ENCODE results near the gene WRAP53. TPM values are rescaled to one million over a fixed set of nuclear protein-coding genes. Genes with fewer than 3 reads are reported as not detected.

The WRAP53 gene
- total RNA-seq, 1 donor from 2014 or later, result 17.1 TPM

DNA sequence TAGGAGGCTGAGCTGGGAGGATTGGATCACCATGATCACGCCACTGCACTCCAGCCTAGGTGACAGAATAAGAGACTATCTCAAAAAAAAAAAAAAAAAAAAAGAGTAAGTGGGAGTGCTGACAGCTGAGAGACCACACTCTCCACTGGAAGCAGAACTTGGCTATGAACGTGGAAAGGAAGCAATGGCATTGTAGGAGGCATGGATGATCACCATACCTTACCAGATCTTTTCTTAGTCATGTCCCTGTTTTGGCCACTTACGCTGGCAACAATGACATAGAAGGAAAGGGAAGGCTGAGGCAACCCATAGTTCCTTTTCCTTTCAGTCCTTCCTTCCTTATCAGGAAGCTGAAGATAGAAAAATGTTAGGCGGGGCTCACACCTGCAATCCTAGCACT is 41.3 kb upstream of the WRAP53 start:
- no peak overlapping the region for H3K4me3 Mint-ChIP-seq
- no peak for ATAC-seq (ENCODE audit: low read depth)
- DNase-seq, result no peak
- H3K27ac Mint-ChIP-seq, result no peak overlapping the region
- POLR2A ChIA-PET, result no interaction called here
- no peaks in the 10 kb centered on the region for H3K36me3 Mint-ChIP-seq (ENCODE audit: low read depth)
- H3K27me3 Mint-ChIP-seq, result peaks cover 37% of the 10 kb centered on the region
- TF ChIP-seq, protein P1, sequence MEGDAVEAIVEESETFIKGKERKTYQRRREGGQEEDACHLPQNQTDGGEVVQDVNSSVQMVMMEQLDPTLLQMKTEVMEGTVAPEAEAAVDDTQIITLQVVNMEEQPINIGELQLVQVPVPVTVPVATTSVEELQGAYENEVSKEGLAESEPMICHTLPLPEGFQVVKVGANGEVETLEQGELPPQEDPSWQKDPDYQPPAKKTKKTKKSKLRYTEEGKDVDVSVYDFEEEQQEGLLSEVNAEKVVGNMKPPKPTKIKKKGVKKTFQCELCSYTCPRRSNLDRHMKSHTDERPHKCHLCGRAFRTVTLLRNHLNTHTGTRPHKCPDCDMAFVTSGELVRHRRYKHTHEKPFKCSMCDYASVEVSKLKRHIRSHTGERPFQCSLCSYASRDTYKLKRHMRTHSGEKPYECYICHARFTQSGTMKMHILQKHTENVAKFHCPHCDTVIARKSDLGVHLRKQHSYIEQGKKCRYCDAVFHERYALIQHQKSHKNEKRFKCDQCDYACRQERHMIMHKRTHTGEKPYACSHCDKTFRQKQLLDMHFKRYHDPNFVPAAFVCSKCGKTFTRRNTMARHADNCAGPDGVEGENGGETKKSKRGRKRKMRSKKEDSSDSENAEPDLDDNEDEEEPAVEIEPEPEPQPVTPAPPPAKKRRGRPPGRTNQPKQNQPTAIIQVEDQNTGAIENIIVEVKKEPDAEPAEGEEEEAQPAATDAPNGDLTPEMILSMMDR (IDR thresholded peaks at IDR 0.05), result no peak
- H3K4me1 Mint-ChIP-seq, result peaks cover 23% of the 10 kb centered on the region
- intact Hi-C loops (cut with micrococcal nuclease), result no loop called here
- CTCF ChIA-PET, result no interaction called here
- no peaks in the 10 kb centered on the region for H3K9me3 Mint-ChIP-seq

DNA sequence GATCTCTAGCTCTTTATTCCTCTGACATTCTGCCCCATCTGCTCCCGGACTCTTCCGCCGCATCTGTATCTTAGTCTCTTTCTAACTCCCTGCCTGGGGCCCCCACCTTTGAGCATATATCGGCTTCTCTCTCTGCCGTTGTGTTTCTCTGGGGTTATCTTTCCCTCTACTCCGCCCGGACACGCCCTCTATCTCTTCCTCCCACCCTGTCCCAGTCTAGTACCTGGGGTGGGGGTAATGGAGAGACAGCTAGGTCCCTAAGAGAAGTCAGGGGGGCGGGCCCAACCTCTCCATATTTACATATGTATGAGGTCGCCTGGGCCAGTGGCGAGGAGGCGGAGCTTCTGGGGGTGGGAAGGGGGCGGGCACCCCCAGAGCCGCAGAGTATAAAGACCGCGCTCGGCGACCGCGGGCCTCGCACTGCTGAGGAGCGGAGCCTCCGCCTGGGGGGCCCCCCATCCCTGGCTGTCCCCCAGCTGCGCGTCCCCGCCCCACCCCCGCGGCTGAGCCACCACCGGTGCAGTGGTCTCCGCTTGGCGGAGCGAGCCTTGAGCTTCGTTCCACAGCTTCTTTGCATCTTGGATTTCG is 37.7 kb upstream of the WRAP53 start, which contains the start of gene ATP1B2:
Gene ATP1B2, plus strand, starts transcription at position 418 of the 588 bp plus-strand sequence. CDS start 593 bp downstream, outside the sequence.
- intact Hi-C loops (cut with micrococcal nuclease), result loop anchor here (1.0 kb wide), 2 partner anchors 35 to 37 kb away; partner anchors contain the start of gene TP53
- Mint-ChIP-seq H3K27ac (no peak within 1 kb of the TSS), H3K36me3 (ENCODE audit: low read depth) (no peaks in the 10 kb centered on the region), H3K9me3 (no peaks in the 10 kb centered on the region), H3K27me3 (peaks cover 42% of the 10 kb centered on the region), H3K4me3 (peak within 1 kb of the TSS; percentile 84), H3K4me1 (peaks cover 23% of the 10 kb centered on the region)
- POLR2A ChIA-PET, result interaction anchor here (0.6 to 2.2 kb wide), 13 partner anchors 9 to 647 kb away, joined by 3 to 46 read pairs (median 3); partner anchors contain the start of genes FXR2, MPDU1, SAT2 and SHBG
- TF ChIP-seq, protein P1 (IDR thresholded peaks at IDR 0.05), result no peak
- DNase-seq (peak; percentile 55), ATAC-seq (ENCODE audit: low read depth) (peak; percentile 85)
- CTCF ChIA-PET, result interaction anchor here (1.2 to 2.1 kb wide), 3 partner anchors 18 to 339 kb away, joined by 3 to 8 read pairs (median 4); partner anchors contain the start of gene TP53

DNA sequence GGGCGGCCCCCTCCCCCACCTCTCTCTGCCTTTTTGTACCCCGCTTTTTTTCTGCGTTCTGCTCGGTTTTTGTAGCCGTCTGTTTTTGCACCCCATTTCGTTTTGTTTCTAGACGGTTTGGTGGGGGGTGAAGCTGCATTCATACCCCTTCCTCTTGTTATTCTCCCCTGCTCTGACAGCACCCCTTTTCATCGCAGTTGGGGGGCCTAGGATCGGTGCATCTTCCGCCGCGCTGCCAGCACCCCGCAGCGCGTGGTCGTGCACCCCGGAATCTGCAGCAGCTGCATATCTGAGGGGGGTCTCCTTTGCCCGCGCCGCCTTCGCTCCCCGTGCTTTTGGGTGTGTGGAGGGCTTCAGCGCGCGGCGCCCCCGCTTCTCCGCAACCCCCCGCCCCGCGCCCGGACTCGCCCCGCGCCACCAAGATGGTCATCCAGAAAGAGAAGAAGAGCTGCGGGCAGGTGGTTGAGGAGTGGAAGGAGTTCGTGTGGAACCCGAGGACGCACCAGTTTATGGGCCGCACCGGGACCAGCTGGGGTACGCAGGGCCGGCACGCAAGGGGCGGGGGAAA is 37.1 kb upstream of the WRAP53 start:
- no peak for DNase-seq
- Mint-ChIP-seq H3K4me3 (peak overlapping the region; percentile 80), H3K27me3 (peaks cover 40% of the 10 kb centered on the region), H3K9me3 (no peaks in the 10 kb centered on the region), H3K4me1 (peaks cover 23% of the 10 kb centered on the region), H3K27ac (no peak overlapping the region), H3K36me3 (ENCODE audit: low read depth) (no peaks in the 10 kb centered on the region)
- no peak for ATAC-seq (ENCODE audit: low read depth)
- POLR2A ChIA-PET, result interaction anchor here (0.6 to 2.2 kb wide), 8 partner anchors 22 to 80 kb away, joined by 3 to 46 read pairs (median 4); partner anchors contain the start of genes FXR2, MPDU1, SAT2 and TP53
- CTCF ChIA-PET, result interaction anchor here (1.2 to 2.1 kb wide), 3 partner anchors 19 to 339 kb away, joined by 3 to 8 read pairs (median 4); partner anchors contain the start of gene TP53
- TF ChIP-seq, protein P1 (IDR thresholded peaks at IDR 0.05), result no peak
- intact Hi-C loops (cut with micrococcal nuclease), result no loop called here

DNA sequence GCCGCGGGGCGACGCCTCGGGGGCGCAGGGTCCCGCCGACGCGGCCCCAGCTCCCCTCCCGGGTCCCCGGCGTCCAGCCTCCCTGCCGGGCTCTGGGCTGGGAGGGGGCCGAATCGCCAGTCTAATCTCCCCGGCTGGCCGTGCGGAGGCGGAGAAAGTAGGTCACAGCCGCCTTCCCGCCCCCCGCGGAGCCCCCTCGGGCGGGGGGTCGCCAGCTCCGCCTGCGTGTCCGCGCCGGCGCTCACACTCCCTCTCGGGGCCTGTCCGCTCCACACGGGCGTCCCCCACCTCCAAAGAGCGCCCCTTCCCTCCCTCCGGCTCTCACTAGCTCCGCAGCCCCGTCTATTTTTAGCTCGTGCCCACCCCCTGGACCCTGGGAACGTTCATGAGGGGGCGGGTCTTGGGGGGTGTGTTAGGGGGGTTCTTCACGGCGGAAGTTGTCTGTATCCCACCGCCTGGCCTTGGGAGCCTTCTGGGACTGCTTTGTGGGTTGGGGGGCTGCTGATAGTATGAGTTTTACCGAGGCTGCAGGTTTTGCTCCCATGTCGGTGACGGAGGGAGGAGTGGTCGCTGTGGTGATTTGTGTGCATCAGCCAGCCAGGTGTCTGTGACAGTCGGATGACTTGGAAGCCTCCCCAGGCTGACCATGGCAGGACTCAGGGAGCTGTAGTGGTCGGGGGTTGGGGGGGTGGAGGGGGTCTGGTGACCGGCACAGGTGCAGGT is 36.5 kb upstream of the WRAP53 start:
- CTCF ChIA-PET, result interaction anchor here (1.2 to 2.1 kb wide), 4 partner anchors 19 to 338 kb away, joined by 3 to 8 read pairs (median 4); partner anchors contain the start of gene TP53
- Mint-ChIP-seq H3K9me3 (no peaks in the 10 kb centered on the region), H3K27ac (no peak overlapping the region), H3K27me3 (peaks cover 35% of the 10 kb centered on the region), H3K36me3 (ENCODE audit: low read depth) (no peaks in the 10 kb centered on the region), H3K4me1 (peaks cover 23% of the 10 kb centered on the region), H3K4me3 (peak overlapping the region; percentile 32)
- POLR2A ChIA-PET, result interaction anchor here (0.6 to 2.2 kb wide), 5 partner anchors 23 to 66 kb away, joined by 3 to 46 read pairs (median 4); partner anchors contain the start of genes TP53 and WRAP53
- ATAC-seq (ENCODE audit: low read depth), result no peak
- TF ChIP-seq, protein P1 (IDR thresholded peaks at IDR 0.05), result no peak
- no peak for DNase-seq
- intact Hi-C loops (cut with micrococcal nuclease), result no loop called here

Measured in activated B cell treated with CpG ODN at 0.5 μM for 24 hours (primary cell).